A204.1 (cell line): Measurements from ENCODE around the gene NOL3.
A peak's percentile ranks its signal among the peaks of the same experiment; 100 is the strongest.

Source experiments
- FAIRE-seq: peaks from 2 replicates; lab custom pipeline; 2012; peaks lifted over from hg19 to GRCh38; lab: Jason Lieb, UNC

Gene NOL3

DNA sequence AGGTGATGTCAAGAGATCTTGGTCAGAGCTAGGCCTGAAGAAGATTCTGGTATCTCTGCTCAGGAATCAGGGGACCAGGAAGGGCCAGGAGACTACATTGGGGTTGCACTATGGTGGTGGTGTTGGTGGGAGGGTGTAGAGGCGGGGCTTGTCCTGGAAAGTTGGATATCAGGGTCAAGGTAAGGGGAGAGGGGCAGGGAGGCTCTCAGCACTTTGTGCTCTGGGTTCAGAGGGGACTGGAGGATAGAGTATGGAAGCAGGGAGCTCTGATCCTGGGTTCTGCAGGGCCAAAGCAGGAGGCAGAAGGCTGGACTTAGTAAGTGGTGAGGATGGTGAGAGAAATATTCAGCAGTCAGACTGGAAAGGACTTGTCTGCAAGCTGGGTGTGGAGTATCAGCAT is 3.0 kb downstream of the NOL3 start:
- no peak for FAIRE-seq

DNA sequence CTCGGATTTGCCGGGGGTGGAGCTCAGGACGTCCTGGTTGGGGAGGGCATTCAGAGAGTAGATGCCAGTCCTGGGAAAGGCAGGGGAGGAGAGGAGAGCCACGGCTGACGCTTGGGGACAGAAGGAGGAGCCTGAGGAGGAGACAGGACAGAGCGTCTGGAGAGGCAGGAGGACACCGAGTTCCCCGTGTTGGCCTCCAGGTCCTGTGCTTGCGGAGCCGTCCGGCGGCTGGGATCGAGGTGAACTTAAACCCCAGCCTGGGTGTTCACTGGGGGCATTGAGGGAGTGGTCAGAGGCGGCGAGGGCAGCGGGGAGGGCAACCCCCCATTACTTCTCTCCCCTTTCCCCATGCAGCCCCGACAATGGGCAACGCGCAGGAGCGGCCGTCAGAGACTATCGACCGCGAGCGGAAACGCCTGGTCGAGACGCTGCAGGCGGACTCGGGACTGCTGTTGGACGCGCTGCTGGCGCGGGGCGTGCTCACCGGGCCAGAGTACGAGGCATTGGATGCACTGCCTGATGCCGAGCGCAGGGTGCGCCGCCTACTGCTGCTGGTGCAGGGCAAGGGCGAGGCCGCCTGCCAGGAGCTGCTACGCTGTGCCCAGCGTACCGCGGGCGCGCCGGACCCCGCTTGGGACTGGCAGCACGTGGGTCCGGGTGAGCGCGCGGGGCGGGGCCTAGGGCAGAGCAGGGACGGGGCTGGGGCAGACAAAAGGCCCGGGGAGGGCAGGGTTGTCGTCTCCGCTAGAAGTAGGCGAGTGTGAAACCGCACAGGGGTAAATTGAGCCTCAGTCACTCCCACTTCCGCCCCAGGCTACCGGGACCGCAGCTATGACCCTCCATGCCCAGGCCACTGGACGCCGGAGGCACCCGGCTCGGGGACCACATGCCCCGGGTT is 3.7 kb downstream of the NOL3 start:
- no peak for FAIRE-seq

DNA sequence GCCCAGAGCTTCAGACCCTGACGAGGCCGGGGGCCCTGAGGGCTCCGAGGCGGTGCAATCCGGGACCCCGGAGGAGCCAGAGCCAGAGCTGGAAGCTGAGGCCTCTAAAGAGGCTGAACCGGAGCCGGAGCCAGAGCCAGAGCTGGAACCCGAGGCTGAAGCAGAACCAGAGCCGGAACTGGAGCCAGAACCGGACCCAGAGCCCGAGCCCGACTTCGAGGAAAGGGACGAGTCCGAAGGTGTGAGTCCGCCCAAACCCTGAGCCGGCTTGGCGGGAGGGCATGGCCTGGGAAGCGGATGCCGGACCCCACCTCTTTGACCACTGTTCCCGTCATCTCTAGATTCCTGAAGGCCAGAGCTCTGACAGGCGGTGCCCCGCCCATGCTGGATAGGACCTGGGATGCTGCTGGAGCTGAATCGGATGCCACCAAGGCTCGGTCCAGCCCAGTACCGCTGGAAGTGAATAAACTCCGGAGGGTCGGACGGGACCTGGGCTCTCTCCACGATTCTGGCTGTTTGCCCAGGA is 4.4 kb downstream of the NOL3 start:
- no peak for FAIRE-seq

DNA sequence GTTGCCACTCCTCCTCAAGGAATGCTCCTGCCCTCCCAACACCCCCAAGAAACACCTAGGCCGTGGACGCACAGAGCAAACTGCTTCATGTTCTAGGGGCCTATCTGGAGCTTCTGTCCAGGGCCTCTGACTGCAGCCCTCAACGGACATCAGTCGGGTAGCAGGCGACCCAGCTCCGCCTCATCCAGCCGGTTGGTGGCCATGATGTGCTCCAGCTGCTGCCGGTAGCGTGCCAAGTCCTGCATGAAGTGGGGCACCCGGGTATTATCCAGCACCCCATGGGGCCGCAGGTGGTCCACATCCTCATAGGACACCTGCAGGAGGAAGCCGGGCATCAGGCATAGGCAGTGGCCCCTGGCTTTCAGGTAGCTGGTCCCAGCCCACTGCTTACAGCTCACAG is 6.3 kb downstream of the NOL3 start:
- FAIRE-seq: no peak

DNA sequence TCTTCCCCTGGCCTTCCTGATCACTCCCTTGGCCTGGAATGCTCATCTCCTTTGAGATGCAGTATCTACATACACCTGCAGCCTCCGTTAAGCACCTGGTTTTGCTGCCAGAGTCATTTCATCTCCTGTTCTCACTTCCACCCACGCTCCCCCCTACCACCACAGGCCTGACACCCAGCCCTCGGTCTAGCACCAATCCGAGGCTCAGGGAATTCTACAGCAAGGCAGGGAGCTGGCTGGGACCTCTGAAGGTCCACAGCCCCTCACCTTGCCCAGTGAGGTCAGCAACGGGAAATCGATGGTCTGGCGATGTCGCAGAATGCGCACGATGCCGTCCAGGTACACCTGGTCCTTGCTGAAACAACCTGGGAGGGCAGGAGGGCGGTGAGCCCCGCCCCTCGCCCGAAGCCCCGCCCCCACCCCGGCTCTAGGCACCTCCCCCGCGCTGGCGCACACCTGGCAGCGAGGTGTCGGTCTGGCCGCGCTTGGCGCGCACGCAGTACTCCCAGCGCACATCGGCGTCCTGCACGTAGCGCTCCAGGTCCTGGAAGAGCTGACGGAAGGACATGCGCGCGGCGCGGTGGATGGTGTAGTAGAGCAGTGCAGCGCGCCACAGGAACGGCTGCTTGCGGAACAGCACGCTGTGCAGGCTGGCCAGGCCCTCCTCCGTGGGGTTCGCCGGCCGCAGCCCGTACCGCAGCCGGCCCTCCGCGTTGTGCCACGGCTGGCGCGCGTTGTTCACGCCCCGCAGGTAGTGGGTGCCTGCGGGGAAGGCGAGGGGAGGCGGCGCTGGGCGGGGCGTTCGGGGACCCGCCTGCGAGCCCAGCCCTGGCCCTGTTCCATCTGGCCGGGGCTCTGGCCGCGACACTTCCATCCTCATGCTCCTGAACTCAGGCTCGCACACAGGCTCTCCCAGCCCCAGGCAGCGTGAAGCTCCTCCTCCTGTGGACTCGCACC is 7.7 kb downstream of the NOL3 start:
- FAIRE-seq: no peak

DNA sequence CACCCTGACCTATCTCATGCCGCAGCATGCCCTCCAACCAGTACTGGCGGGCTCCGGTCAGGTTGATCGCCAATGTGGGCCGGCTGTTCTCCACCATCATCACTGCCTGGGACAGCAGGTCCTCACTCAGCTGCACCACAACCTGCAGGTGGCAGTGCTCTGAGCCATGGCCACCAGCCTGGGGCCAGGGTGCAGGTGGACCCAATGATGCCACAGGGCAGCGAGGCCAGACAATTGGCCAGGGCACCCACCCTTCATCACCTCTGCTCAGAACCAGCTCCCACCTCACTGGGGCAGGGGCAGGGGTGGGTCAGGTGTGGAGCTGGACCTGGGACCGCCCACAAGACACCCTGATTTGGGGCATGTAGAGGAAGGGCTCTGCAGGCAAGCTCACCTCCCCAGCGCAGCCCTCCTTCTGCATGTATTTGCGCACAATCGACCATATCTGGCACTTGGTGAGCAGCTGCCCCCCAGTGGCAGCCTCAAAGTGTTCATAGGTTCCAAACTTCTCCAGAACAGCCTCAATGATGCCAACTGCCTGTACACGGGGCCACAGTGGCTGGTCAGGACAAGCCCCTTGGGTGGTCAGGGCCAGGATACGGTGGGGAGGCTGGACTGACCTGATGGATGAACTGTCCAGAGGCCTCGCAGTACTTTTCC is 9.2 kb downstream of the NOL3 start:
- FAIRE-seq: no peak

DNA sequence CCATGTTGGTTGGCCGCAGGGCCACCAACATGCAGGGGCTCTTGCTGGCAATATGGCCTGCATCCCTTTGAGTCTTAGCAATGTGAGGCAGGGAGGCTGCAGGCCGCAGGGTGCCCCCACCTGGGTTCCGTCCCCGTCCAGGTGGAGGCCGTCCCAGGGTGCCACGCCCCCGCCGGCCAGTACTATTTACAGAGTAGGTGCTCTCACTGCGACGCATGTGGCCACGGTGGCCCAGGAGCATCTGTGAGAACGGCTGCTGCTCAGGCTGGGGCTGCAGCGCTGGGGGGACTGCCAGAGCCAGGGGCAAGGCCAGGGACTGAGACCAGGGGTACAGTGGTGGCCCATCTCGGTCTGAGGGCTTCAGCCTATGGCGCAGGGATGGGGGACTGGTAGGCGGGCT is 9.8 kb downstream of the NOL3 start:
- no peak for FAIRE-seq

DNA sequence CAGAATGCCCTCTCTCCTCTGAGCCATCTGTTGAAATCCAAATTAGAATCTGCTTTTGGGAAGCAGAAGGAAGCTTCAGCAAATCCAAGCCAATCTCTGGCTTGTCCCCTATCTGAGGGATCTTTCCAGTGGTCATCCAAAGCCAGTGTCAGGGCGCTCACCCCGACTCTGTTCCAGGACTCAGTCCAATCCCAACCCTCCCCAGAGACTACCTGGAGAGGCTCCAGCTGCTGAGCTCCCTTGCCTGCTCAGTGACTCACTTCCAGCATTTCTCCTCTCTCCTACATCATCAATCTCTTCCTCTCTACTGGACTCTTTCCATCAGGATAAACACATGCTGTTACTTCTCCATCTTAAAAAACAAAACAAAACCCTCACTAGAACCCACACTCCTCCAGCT is 11.0 kb downstream of the NOL3 start:
- no peak for FAIRE-seq

DNA sequence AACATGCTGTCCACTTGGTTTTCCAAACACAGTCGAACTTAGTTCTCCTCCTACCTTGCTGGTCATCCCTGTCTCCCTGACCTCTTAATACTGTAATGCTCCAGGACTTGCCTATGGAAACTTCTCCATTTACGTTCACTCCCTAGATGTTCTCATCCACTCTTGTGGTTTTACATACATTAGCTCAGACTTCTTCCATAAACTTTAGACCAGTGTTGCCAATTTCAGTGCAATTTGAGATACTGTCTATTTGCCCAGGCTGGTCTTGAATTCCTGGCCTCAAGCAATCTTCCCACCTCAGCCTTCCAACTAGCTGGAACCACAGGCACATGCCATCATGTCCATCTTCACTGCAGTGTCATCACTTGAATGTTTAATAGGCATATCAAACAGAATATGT is 11.9 kb downstream of the NOL3 start:
- FAIRE-seq: no peak

DNA sequence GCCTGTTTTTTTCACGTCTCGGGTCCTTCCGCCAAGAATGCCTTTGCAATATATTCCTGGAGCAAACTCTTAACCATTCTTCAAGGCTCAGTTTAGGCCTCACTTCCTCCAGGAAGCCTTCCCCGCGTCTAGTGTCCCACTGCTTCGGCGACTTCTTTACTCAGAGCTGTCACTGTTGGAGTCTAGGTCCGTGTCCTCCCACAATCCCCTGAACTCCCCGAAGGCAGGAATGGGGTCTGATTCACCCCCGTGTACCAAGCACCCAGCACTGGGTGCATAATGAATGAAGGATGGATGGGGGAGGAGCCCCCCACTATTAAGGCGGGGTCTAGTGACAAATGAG is 12.9 kb downstream of the NOL3 start:
- FAIRE-seq: no peak

DNA sequence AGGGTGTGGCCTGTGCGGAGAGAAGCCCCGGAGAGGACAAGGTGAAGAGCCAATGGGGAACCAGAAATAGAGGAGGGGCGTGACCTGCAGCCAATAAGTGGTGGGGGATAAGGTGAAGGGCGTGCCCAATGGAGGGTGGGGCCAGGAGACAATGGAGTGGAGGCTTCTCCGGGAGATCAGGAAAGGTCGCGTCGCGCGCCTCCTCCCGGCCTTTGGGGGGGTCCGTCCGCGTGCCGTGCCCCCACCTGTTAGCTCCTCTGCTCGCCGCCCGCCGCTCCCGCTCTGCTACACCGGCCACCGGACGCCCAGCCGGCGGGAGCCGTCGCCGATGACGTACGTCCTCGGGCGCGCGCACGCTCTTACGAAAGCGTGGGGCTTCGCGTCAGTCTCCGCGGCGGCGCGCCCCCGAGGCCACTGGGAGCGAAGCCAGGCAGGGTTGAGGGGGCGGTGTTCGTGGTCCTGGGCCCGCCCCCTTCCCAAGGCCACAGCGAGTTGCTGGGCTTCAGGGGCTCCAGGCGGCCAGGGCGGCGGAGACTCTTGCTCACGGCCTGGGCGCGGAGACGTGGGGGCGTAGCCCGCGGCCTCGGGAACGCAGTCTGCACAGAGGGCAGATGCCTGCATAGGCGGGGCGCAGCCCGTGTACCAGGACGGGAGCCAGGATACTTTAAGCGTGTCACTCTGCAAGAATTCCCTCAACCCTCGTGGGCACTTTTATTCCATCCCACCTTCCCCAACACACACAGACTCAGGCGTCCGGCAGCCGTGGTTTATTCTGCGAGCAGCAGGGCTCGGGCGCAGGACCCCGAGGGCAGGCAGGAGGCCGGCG is 13.5 kb downstream of the NOL3 start, which contains the start of gene MATCAP1:
MATCAP1 (minus strand) TSS at position 337 of the 826 bp plus-strand sequence. CDS start 3,353 bp downstream, outside the sequence.
- peak; percentile 95 for FAIRE-seq

DNA sequence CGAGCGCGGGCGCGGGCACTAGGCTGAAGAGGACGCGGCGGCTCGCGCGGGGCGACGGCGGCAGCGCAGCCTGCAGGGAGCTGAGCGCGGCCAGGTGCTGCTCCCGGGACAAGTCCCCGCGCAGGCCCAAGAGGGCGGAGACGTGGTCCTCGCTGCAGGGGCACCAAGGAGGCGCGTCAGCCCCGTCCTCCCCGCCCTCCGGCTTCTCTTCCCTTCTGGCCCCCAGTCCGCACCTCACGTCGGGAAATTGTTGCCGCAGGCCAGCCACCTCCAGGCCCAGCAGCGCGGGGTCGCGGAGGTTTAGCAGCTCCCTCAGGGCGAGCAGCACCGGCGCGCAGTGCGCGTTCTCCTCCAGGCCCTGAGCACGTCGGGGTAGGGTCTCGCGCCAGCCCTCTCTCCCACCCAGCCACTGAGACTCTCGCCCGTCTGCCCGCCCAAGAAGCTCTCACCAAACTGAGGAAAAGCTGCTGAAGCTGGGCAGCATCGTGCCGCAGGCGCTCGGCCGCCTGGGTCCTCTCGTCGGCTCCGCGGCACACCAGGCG is 14.2 kb downstream of the NOL3 start:
- FAIRE-seq: no peak

DNA sequence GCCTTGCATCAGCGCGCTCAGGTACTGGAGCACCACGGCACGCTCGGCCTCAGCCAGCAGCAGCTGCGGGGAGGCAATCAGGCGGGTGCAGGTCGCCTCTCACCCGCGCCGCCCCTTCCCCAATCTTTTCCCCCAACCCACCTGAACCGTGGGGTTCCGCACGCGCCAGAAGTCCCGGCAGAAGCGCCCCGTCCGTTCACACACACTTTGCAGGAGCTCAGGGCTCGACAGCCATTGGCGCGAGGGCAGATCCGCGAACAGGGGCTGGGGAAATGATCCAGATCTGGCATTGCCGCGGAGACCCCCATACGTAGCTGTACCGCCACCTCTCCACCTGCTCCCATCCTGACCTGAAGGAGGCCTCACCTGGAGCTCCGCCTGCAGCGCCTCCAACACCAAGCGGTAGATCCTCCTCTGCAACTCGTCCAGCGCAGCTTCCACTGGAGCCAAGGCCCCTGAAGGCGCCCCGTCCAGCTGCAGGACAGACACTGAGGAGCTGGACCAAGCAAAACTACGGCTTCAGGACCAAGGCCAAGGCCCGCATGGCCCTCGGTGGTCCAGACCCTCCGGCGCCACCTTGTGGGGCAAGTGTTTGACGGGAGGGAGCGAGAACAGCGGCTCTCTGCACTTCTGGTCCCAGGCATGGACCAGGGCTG is 14.8 kb downstream of the NOL3 start:
- no peak for FAIRE-seq

DNA sequence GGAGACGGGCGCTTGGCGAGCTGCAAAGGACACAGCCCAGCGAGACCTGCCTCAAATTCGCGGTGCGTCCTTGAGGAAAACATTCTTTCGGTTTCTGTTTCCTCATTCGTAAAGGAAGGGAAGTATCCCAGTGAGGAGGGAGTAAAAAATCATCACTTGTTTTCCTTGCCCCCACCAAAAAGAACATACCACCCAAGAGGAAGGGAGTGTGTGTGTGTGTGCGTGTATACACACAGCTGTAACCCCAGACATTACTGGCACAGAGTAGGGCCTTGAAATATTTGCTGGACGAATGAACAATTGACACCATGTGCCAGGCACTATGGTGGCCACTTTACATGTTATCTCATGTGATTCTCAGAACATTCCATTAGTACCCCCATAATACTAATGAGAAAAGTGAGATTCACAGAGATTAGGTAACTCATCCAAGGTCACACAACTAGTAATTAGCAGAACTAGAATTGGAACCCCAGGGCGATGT is 15.4 kb downstream of the NOL3 start:
- FAIRE-seq: no peak

DNA sequence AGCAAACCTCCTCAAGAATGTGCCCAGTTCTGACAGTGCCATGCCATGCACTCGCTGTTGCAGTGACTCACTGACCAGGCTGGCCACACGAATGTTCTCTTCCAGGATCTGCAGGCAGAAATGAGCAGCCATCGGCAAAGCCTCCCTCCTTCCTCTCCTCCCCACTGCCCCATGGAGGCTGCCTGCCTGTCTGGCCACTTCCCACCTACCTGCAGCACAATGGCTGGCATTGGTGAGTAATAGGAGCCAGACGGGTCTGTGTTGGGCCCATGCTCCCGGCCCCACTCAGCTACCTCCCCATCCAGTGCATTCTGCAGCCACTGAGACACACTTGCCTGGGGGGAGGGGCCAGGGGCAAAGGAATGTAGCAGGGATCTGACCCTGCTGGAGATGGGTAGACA is 16.2 kb downstream of the NOL3 start:
- no peak for FAIRE-seq

DNA sequence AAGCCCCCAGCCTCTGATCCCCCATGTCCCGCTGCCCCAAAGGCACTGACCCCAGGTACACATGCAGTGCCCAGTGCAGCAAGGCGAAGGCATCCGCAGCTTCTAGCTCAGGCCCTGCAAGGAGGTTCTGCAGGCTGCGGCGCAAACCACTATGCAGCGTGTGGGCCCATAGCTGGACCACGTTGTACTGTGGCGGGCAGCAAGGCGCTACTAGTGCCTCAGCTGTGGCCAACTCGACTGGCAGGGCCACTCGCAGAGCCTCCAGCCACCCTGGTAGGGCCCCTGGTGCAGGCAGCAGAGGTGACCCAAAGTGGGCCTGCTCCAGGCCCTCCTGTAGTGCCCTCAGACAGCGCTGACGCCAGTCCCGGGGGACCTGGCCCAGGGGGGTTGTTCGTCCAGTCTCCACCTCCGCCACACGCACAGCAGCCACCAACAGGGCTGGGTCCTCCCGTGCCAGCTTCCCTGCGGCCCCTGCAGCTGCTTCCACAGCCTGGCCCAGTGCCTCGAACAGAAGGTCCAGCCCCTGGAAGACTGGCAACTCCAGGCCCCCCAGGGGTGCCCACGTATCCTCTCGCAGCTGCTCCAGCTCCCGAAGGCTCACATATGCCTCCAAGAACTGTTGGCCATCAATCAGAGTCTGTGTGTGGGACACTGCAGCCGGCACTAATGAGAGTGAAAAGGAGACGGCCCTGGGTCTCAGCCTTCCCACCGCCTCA is 17.0 kb downstream of the NOL3 start:
- FAIRE-seq: no peak

DNA sequence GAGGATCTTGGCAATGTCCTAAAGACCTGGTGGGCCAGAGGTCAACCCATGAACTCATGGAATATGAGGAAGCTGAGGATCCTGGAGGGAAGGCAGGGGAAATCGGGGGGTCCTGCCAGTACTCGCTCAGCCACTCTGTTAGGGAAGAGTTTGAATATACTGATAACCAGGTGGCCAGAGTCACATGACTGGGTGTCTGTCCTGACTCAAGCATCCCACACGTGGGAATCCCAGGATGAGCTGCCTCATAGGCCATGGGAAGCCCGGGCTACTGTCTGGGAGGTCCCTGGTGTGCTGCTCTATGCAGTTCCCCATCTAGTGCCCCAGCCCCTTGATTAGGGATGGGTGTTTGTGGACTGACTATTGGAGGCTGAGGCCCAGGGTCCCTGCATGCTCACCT is 18.0 kb downstream of the NOL3 start:
- no peak for FAIRE-seq

DNA sequence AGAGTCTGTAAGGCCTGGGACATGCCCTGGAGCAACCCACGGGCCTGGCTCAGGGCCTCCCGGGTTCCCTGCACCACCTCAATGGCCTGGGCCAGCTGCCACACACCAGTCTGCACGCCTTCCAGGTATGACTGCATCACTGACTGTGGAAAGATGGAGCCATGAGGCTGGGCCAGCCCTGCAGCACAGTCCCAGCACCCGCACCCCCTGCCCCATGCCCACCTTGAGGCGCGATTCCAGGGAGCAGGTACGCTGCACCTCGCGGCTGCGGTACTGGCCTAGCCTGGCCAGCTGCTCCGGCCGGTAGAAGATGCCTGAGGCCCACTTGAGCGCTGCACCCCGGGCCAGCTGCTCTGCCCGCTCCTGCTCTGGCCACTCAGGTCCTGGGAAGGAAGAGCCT is 18.5 kb downstream of the NOL3 start:
- FAIRE-seq: no peak

DNA sequence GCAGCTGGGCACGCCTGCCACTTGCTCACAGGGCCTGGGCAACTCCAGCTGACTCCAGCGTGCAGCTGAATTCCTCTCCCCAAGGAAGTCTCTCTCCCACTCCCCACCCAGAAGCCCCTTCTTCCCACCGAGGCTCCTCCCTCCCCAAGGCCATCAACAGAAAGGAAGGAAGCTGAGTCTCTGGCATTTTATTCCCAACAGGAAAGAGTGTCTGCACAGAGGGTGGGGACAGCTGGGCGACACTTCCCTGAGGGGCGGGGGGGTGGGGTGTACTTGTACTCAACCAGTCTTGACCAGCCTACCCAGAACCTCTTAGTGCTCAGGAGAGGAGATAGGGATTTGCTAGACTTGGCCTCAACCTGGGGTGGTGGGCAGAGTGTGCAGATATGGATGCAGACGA is 19.7 kb downstream of the NOL3 start, which contains the start of gene EXOC3L1:
EXOC3L1 (minus strand) TSS at position 96 of the 400 bp plus-strand sequence. CDS start 460 bp downstream, outside the sequence.
- no peak for FAIRE-seq
